Skeletal muscle tissue (tissue), 4 donors: ENCODE data around the gene INTS1. TPM values are rescaled to one million over a fixed set of nuclear protein-coding genes. Genes with fewer than 3 reads are reported as not detected.
A peak's percentile ranks its signal among the peaks of the same experiment; 100 is the strongest.
"Not testable (repeated sequence)": the region's sequence is repeated elsewhere in the genome, so short reads cannot be mapped to it uniquely, and the experiment has no call there.

Experiments
- H3K27ac ChIP-seq: one replicate; pipeline ENCODE4 v1.7.0; 2013; ENCODE audit warnings: mild to moderate bottlenecking, low read depth, low read length, inconsistent platforms
- H3K27me3 ChIP-seq, 3 donors: one replicate each; pipeline ENCODE4 v1.7.0; 2013; ENCODE audit warnings: low read length in 3 of 3; ENCODE audit not compliant: control insufficient read depth in 3 of 3, insufficient read depth in 3 of 3
- H3K36me3 ChIP-seq, 3 donors: one replicate each; pipeline ENCODE4 v1.7.0; 2013; ENCODE audit warnings: low read length in 3 of 3; ENCODE audit not compliant: control insufficient read depth in 3 of 3, insufficient read depth in 3 of 3
- H3K4me1 ChIP-seq, 3 donors: one replicate each; pipeline ENCODE4 v1.7.0; 2013; ENCODE audit warnings: low read length in 3 of 3, mild to moderate bottlenecking in 3 of 3; ENCODE audit not compliant: control insufficient read depth in 3 of 3, insufficient read depth in 3 of 3
- H3K4me3 ChIP-seq, 3 donors: one replicate each; pipeline ENCODE4 v1.7.0; 2013; ENCODE audit warnings: low read length in 3 of 3
- H3K9ac ChIP-seq, 3 donors: one replicate each; pipeline ENCODE4 v1.7.0; 2013; ENCODE audit warnings: low read length in 3 of 3, mild to moderate bottlenecking in 3 of 3, moderate library complexity in 2 of 3, low read depth in 1 of 3
- H3K9me3 ChIP-seq, 3 donors: one replicate each; pipeline ENCODE4 v1.7.0; 2013; ENCODE audit warnings: low read length in 3 of 3; ENCODE audit not compliant: control insufficient read depth in 3 of 3
- total RNA-seq: library from RNA; depleted of rRNA; stranded (reverse); fragments of >200 nt; gene quantifications from one replicate; pipeline ENCODE4 v1.2.3, GENCODE V29; 2014
- donor health status: Osteomylitis.

INTS1 gene
- total RNA-seq, 1 donor from 2014 or later, result 16.7 TPM

DNA sequence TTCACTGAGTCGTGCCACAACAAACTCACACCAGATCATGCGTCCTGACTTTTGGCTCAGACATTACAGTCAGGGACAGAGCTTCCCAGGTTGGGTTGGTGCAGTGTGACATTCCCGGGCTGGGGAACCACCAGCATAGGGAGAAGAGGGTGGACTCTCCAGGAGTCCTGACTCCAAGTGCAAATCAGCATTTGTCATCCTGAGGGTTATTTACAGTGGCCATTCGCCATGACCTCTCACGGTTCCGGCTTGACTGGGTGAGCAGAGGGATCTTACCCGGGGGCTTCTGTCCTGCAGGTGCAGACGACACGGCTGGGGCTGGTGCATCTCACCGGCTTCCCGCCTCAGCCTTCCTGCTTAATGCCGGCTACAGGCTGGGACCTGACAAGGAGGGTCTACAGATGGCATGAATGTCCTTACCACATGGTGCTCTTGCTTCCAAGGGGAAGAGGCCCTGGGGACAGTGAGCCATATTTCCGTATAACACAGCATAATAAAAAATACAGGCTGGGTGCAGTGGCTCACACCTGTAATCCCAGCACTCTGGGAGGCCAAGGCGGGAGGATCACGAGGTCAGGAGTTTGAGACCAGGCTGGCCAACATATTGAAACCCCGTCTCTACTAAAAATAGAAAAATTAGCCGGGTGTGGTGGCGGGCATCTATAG lies 12.5 kb upstream of the INTS1 start:
- H3K4me1 ChIP-seq, result peaks cover 12 to 19% (median 19%) of the 10 kb centered on the region in 3 donors
- H3K9ac ChIP-seq, result no peak overlapping the region
- H3K27me3 ChIP-seq, result peaks cover 0 to 3% (median 0%) of the 10 kb centered on the region in 3 donors
- no peak overlapping the region for H3K27ac ChIP-seq
- no peak overlapping the region for H3K4me3 ChIP-seq
- H3K36me3 ChIP-seq, result no peaks in the 10 kb centered on the region
- no peaks in the 10 kb centered on the region for H3K9me3 ChIP-seq

DNA sequence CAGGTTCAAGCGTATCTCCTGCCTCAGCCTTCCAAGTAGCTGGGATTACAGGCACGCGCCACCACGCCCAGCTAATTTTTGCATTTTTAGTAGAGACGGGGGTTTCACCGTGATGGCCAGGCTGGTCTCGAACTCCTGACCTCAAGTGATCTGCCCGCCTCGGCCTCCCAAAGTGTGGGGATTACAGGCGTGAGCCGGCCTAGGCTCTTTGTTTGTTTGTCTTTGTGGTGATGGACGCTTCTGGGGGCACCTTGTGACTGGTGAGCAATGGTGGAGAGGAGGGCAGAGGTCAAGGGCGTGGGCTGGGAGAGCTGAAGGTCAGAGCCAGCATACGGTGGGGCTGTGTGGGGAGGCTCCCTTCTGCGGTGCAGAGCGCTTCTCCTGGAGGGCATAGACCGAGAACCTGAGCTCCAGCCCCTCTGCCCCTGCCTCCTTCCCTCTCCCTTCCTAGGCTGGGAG lies 11.3 kb upstream of the INTS1 start:
- H3K27me3 ChIP-seq, H3K4me3 ChIP-seq, H3K36me3 ChIP-seq, H3K27ac ChIP-seq, H3K9me3 ChIP-seq, H3K9ac ChIP-seq: not testable (repeated sequence)
- H3K4me1 ChIP-seq, result peaks cover 12 to 19% (median 19%) of the 10 kb centered on the region in 3 donors

DNA sequence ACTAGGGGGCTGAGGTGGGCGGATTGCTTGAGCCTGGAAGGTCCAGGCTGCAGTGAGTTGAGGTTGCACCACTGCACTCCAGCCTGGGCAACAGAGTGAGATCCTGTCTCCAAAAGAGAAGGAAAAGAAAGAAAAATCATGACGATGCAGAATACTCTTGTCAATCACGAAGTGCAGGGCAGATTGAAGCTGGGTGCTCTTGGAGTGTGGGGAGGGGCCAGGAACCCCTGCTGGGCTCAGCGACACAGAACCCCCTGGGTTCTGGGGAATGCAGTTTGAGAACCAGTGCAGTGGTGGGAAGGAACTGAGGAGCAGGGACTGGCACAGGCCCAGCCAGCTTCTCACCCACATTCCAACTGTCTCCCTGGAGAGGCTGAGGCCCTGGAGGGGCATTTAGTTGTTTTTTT lies 10.8 kb upstream of the INTS1 start:
- no peaks in the 10 kb centered on the region for H3K36me3 ChIP-seq
- no peaks in the 10 kb centered on the region for H3K9me3 ChIP-seq
- H3K4me3 ChIP-seq, result no peak overlapping the region
- no peak overlapping the region for H3K27ac ChIP-seq
- H3K27me3 ChIP-seq, result peaks cover 0 to 3% (median 0%) of the 10 kb centered on the region in 3 donors
- peak overlapping the region in 1 of 3 donors; percentile 1 for H3K9ac ChIP-seq
- peaks cover 12 to 19% (median 19%) of the 10 kb centered on the region in 3 donors for H3K4me1 ChIP-seq

DNA sequence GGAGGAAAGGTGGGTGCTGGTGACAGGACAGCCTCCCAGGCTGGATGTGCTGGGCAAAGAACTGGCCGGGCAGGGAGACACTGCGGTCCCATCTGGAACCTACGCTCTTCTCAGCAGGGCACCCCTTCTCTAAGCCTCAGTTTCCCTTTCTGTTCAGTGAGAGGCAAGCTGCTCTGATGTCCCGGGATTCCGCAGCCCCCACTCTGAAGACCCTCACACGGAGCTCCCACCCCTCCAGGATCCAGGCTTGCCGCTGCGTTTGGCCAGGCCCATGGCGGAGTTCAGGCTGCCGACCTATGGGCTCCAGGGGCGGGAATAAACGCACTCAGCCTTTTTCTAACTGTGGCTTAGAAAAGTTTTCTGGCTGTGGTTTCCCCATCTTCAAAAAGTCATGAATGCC lies 10.2 kb upstream of the INTS1 start:
- no peak overlapping the region for H3K4me3 ChIP-seq
- peaks cover 0 to 3% (median 0%) of the 10 kb centered on the region in 3 donors for H3K27me3 ChIP-seq
- peak overlapping the region in 2 of 3 donors; percentile 86 to 93 for H3K9ac ChIP-seq
- no peaks in the 10 kb centered on the region for H3K9me3 ChIP-seq
- no peaks in the 10 kb centered on the region for H3K36me3 ChIP-seq
- peaks cover 12 to 19% (median 19%) of the 10 kb centered on the region in 3 donors for H3K4me1 ChIP-seq
- peak overlapping the region; percentile 100 for H3K27ac ChIP-seq

DNA sequence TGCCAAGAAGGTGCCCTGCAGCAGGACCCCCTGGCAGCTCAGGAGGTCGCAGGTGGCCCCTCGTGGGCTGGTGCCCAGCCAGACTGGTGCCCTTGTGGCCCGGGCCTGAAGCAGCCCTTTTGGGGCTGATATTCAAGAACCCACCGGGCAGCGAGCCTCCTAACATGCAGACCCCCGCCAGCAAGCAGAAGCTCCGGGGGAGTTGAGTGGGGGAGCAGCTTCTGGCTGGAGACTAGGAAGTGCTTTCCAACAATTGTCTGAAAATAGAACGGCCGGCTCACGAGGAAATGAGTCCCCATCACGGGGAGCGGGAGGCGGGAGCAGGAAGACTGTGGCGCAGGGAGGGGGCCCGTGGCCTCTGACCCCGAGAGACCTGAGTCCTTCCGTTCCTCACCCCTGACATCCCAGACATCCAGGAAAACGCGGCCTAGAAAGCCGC lies 9.5 kb upstream of the INTS1 start:
- H3K4me3 ChIP-seq, result peak overlapping the region in 2 of 3 donors; percentile 50 to 60
- no peaks in the 10 kb centered on the region for H3K36me3 ChIP-seq
- no peaks in the 10 kb centered on the region for H3K9me3 ChIP-seq
- peaks cover 0 to 3% (median 0%) of the 10 kb centered on the region in 3 donors for H3K27me3 ChIP-seq
- H3K4me1 ChIP-seq, result peaks cover 12 to 19% (median 19%) of the 10 kb centered on the region in 3 donors
- H3K9ac ChIP-seq, result peak overlapping the region; percentile 60 to 93 (median 86)
- peak overlapping the region; percentile 100 for H3K27ac ChIP-seq

DNA sequence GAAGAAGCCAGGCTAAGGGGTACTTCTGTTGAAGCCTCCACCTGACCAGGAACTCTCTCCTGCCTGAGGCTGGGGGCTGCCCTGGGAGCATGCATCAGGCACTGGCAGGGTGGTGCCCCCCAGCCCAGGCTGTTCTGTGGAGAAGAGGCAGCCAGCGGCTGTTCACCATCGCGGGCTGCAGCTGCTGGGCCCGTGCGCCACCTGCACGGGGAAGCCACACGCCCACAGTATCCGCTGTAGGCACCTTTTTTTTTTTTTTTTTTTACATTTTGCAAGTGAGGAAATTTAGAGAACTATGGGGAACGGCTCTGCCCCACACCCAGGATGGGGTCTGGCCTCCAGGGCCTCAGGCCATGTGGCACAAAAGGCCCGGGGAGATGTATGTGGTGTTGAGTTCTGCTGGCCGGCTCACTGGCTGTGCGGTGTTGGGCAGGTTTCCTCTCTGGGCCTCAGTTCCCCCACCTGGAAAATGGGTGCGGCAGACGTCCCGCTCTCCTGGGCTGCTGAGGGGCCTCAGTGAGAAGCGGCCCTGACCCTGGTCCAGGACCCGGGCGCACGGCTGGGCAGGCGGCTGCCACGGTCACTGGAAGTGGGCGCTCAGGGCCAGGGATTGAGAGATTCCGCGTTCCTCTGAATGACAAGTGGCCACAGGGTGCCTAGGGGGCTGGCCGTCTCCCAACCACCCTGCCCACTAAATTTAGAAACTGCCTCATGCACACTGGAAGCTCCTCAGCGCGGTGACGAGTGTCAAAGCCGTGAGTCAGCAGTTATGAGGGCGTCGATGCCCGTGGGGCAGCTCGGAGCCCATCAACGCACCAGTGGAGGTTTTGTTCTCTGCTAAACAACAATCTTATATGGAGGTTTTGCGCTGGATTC lies 8.8 kb upstream of the INTS1 start:
- no peaks in the 10 kb centered on the region for H3K9me3 ChIP-seq
- H3K4me1 ChIP-seq, result peaks cover 12 to 19% (median 19%) of the 10 kb centered on the region in 3 donors
- H3K27ac ChIP-seq, result peak overlapping the region; percentile 100
- peaks cover 0 to 3% (median 0%) of the 10 kb centered on the region in 3 donors for H3K27me3 ChIP-seq
- H3K36me3 ChIP-seq, result no peaks in the 10 kb centered on the region
- peak overlapping the region in 2 of 3 donors; percentile 50 to 60 for H3K4me3 ChIP-seq
- peak overlapping the region; percentile 60 to 93 (median 86) for H3K9ac ChIP-seq

DNA sequence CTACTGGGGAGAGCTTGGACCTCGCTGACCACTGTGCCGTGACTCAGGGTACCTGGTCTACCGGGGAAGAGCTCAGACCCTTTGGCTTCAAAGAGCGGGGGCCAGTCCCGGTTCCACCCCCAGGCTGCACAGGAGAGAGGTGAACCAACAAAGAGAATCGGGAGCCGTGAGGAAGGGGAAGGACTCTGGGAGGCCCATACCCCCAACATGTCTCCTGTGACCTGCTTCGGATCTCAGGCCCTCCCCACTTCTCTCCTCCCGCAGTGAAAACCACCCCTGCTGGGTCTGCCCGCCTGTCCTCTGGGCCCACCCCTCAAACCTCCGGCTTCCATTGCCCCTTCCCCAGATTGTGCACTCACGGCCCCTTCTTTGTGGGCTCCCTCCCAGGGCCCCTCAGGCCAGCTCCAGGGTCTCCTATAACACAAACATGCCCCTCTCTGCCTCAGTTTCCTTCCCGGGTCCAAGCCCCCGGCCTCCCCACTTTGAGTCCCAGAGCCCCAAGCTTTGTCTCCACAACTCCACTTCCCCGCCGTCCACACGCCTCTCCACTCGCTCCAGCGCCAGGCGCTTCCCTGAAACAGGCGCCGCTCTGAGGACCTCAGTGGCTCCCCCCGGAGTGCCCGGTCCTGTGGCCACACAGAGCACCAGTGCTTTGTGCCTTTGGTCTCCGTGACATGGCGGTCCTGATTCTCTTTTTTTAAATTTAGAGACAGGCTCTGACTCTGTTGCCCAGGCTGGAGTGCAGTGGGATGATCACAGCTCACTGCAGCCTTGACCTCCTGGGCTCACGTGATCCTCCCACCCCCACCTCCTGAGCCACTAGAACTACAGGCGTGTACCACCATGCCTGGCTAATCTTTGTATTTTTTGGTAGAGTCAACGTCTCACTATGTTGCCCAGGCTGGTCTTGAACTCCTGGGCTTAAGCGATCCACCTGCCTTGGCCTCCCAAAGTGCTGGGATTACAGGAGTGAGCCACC lies 7.5 kb upstream of the INTS1 start:
- H3K27ac ChIP-seq, result no peak overlapping the region
- peaks cover 0 to 3% (median 0%) of the 10 kb centered on the region in 3 donors for H3K27me3 ChIP-seq
- H3K4me3 ChIP-seq, result no peak overlapping the region
- no peaks in the 10 kb centered on the region for H3K36me3 ChIP-seq
- peaks cover 15 to 25% (median 22%) of the 10 kb centered on the region in 3 donors for H3K4me1 ChIP-seq
- no peaks in the 10 kb centered on the region for H3K9me3 ChIP-seq
- no peak overlapping the region for H3K9ac ChIP-seq

DNA sequence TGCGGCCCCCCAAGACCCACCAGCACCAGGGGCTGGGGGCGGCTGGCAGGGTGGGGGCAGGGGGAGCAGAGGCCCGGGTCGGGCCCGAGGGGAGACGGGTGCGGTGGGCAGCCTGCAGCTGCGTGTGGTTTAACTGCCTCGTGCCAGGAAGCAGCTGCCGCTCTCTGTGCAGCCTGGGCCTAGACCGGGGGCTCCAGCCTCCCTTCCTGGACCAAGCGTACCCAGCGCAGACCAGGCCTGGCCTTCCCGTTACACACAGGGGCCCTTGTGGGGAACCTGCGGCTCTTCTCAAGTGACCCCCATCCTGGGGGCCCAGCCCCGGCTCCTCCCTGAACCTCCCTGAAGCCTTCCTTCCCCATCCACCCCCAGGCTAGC lies 6.6 kb upstream of the INTS1 start:
- peaks cover 17 to 26% (median 23%) of the 10 kb centered on the region in 3 donors for H3K4me1 ChIP-seq
- no peak overlapping the region for H3K27ac ChIP-seq
- no peaks in the 10 kb centered on the region for H3K9me3 ChIP-seq

DNA sequence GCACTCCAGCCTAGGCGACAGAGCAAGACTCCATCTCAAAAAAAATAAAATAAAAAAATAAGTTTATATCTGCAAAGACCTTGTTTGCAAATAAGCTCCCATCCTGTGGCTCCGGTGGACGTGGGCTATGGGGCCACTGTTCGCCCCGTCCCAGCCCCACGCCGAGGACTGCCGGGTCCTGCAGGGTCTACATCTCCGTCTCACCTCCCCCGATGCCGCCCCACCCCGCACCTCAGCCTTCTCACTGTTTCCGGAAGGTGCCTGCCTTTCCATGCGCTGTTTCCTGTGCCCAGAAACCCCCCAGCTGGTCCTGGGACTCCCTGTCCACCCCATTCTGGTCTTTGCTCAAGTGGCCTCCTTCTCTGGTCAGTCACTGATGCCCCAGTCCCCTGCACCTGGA lies 5.0 kb upstream of the INTS1 start:
- H3K9me3 ChIP-seq, result no peaks in the 10 kb centered on the region
- H3K27ac ChIP-seq, result no peak overlapping the region
- H3K36me3 ChIP-seq, result no peaks in the 10 kb centered on the region
- H3K9ac ChIP-seq, result no peak overlapping the region
- peaks cover 0 to 3% (median 0%) of the 10 kb centered on the region in 3 donors for H3K27me3 ChIP-seq
- no peak overlapping the region for H3K4me3 ChIP-seq
- H3K4me1 ChIP-seq, result peaks cover 14 to 26% (median 20%) of the 10 kb centered on the region in 3 donors

More for the DNA sequence above, 6.6 kb upstream of the INTS1 start:
- no peak overlapping the region for H3K9ac ChIP-seq
- peaks cover 0 to 3% (median 0%) of the 10 kb centered on the region in 3 donors for H3K27me3 ChIP-seq
- no peaks in the 10 kb centered on the region for H3K36me3 ChIP-seq
- H3K4me3 ChIP-seq, result no peak overlapping the region
